Heart left ventricle (tissue), 13 donors: ENCODE results near the gene STT3B.

ENCODE experiments used
- POLR2A ChIP-seq, 2 donors: fragments of 450-650 bp; IDR thresholded peaks; one replicate each; pipeline ENCODE4 v1.6.1; 2017; ENCODE audit warnings: antibody characterized with exemption in 2 of 2, mild to moderate bottlenecking in 2 of 2, moderate library complexity in 2 of 2
- TF ChIP-seq, protein P1 (sequence below), 12 donors: fragments of 200-600 bp; sonication (generic) in 4 of 12; IDR thresholded peaks; one replicate each; pipeline versions ENCODE4 v1.5.0 to v1.8.0; 2018 to 2022; ENCODE audit warnings: antibody characterized with exemption in 12 of 12, mild to moderate bottlenecking in 5 of 12
- donor health status: ischemic (EF 13 %, LVEDD 7.1; RV severe dilation, severe dysfunction).
- donor health status: DM: no; HTN: yes; CAD: no.
- donor health status: DM: no; HTN: no; CAD: no.
- donor health status: ischemic (EF 25% LVEDD 6.9; RV normal size, moderate dysfunction).
- donor health status: ischemic (EF 25% LVEDD 5.7; RV mildly dilated, moderate dysfunction).
- donor health status: ischemic (EF 35%, LVEDD 5.7; RV mildly dilated, moderate dysfunction).
- donor health status: nonischemic (EF 11% LVEDD 7.7; RV severe dilation, severe dysfunction).
- donor health status: DM: yes; HTN: yes; CAD: no.
- donor health status: PGD.
- donor health status: ischemic (EF 29% LVEDD 5.4; RV normal size, mild dysfunction).
- donor health status: nonischemic (EF 23%, LVEDD 6.1; RV moderate dilation, normal function).

DNA sequence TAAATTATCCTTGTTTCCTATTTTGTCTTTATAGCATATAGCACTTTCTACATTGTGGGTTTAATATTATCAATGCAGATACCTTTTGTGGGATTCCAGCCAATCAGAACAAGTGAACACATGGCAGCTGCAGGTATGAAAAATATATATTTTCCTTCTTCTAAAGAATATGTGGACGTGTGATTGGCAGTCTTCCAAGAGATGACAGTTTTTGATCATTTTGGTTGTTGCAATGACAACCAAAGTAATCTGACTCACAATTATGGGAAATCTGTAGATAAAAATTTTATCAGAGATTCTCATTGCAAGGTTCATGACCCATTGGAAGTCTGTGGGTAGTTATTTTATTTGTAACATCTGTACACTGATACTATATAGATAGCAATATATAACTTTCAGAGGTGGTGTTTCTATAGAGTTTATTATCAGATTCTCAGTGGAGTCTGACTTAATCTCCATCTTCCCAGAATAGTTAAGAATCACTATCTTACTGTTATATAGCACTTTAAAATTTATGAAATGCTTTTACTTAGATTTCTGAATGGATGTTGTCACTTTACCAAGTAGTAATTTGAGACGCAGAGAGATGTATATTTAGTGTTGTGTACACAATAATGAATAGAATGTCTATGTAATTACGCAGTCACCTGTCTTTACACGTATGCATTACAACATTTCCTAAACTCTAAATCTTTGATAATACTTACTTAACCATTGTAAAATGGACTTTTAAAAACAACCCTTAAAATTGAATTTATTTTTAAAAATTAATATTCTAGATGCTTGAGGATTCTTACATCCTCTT, 82.5 kb downstream of the STT3B start:
- TF ChIP-seq, protein P1, sequence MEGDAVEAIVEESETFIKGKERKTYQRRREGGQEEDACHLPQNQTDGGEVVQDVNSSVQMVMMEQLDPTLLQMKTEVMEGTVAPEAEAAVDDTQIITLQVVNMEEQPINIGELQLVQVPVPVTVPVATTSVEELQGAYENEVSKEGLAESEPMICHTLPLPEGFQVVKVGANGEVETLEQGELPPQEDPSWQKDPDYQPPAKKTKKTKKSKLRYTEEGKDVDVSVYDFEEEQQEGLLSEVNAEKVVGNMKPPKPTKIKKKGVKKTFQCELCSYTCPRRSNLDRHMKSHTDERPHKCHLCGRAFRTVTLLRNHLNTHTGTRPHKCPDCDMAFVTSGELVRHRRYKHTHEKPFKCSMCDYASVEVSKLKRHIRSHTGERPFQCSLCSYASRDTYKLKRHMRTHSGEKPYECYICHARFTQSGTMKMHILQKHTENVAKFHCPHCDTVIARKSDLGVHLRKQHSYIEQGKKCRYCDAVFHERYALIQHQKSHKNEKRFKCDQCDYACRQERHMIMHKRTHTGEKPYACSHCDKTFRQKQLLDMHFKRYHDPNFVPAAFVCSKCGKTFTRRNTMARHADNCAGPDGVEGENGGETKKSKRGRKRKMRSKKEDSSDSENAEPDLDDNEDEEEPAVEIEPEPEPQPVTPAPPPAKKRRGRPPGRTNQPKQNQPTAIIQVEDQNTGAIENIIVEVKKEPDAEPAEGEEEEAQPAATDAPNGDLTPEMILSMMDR (IDR thresholded peaks at IDR 0.05): no peak
- TF ChIP-seq POLR2A (IDR thresholded peaks at IDR 0.05): no peak
